Activated CD8-positive, alpha-beta T cell treated with anti-CD3 and anti-CD28 coated beads for 36 hours (primary cell): ENCODE results near the gene RNF133. TPM values are rescaled to one million over a fixed set of nuclear protein-coding genes. Genes with fewer than 3 reads are reported as not detected.

ENCODE experiments used
- ATAC-seq: fragments of 200-7000 bp; cut with Tn5 transposase; one replicate; pipeline ENCODE4 v1.10.0; 2021; ENCODE audit warnings: mild to moderate bottlenecking, moderate library complexity
- CTCF ChIA-PET: fragments of 350-600 bp; sonication (Branson Sonifier 250); formaldehyde crosslinking; loops from one replicate; lab custom pipeline; 2021; ENCODE audit warnings: antibody characterized with exemption; lab: Charles Lee
- POLR2A ChIA-PET: fragments of 350-600 bp; sonication (Branson Sonifier 250); formaldehyde crosslinking; loops from one replicate; lab custom pipeline; 2021; ENCODE audit warnings: antibody characterized with exemption; lab: Charles Lee
- DNase-seq: peaks from one replicate; pipeline ENCODE4 v3.0.0-alpha.2; 2020
- H3K27ac Mint-ChIP-seq: one replicate; pipeline ENCODE4 v1.8.0; 2021; ENCODE audit warnings: mild to moderate bottlenecking, mixed read lengths
- H3K27me3 Mint-ChIP-seq: one replicate; pipeline ENCODE4 v1.8.0; 2021; ENCODE audit warnings: mixed read lengths
- H3K36me3 Mint-ChIP-seq: one replicate; pipeline ENCODE4 v1.8.0; 2021; ENCODE audit warnings: low read depth, mixed read lengths
- H3K4me1 Mint-ChIP-seq: one replicate; pipeline ENCODE4 v1.8.0; 2021; ENCODE audit warnings: low read depth, mixed read lengths
- H3K4me3 Mint-ChIP-seq: one replicate; pipeline ENCODE4 v1.8.0; 2021; ENCODE audit warnings: mild to moderate bottlenecking, moderate library complexity, mixed read lengths
- H3K9me3 Mint-ChIP-seq: one replicate; pipeline ENCODE4 v1.8.0; 2021; ENCODE audit warnings: mixed read lengths
- CTCF ChIP-seq: fragments of 200-600 bp; IDR thresholded peaks from one replicate; pipeline ENCODE4 v1.8.0; 2022; ENCODE audit warnings: antibody characterized with exemption, mild to moderate bottlenecking
- intact Hi-C: fragments of 100-400 bp; cut with micrococcal nuclease; formaldehyde crosslinking; loops from one replicate; pipeline ENCODE4 v1.10.0; 2022
- total RNA-seq, 2 experiments: library from RNA; stranded (reverse); gene quantifications; one replicate each; pipeline ENCODE4 v1.2.3, GENCODE V29; 2021

RNF133 gene
- total RNA-seq, 2 experiments from 2014 or later = not detected

- intact Hi-C loops = no loop called here
- H3K9me3 Mint-ChIP-seq = no peaks in the 10 kb centered on the region
- ChIA-PET CTCF (interaction anchor here (0.6 kb wide), 1 partner anchor 11 kb away, joined by 3 read pairs; no protein-coding TSS in a partner anchor), POLR2A (no interaction called here)
- TF ChIP-seq CTCF = no peak
- H3K27ac Mint-ChIP-seq = no peak overlapping the region
- H3K4me1 Mint-ChIP-seq = no peaks in the 10 kb centered on the region
- ATAC-seq = no peak
- no peak overlapping the region for H3K4me3 Mint-ChIP-seq
- DNase-seq = no peak
- H3K27me3 Mint-ChIP-seq = no peaks in the 10 kb centered on the region
- no peaks in the 10 kb centered on the region for H3K36me3 Mint-ChIP-seq
These were observed 37.3 kb upstream of the RNF133 start for GRCh38 chr7:122736183-122736582.

GRCh38 chr7:122727759-122728158 is 28.8 kb upstream of the RNF133 start:
- Mint-ChIP-seq H3K27ac (no peak overlapping the region), H3K4me1 (no peaks in the 10 kb centered on the region), H3K9me3 (peaks cover 10% of the 10 kb centered on the region), H3K4me3 (no peak overlapping the region), H3K27me3 (no peaks in the 10 kb centered on the region), H3K36me3 (no peaks in the 10 kb centered on the region)
- ChIA-PET POLR2A (no interaction called here), CTCF (no interaction called here)
- intact Hi-C loops = no loop called here
- ATAC-seq (no peak), DNase-seq (no peak)
- no peak for TF ChIP-seq CTCF

- TF ChIP-seq CTCF = no peak
- Mint-ChIP-seq H3K36me3 (no peaks in the 10 kb centered on the region), H3K9me3 (peaks cover 10% of the 10 kb centered on the region), H3K4me3 (no peak overlapping the region), H3K27ac (no peak overlapping the region), H3K27me3 (no peaks in the 10 kb centered on the region), H3K4me1 (no peaks in the 10 kb centered on the region)
- POLR2A ChIA-PET = no interaction called here
- ATAC-seq (no peak), DNase-seq (no peak)
- CTCF ChIA-PET = no interaction called here
- intact Hi-C loops = no loop called here
These were observed 28.4 kb upstream of the RNF133 start for GRCh38 chr7:122727354-122727753.

- H3K9me3 Mint-ChIP-seq = peaks cover 10% of the 10 kb centered on the region
These were observed 28.0 kb upstream of the RNF133 start for GRCh38 chr7:122726881-122727280.

GRCh38 chr7:122724366-122724765 is 25.4 kb upstream of the RNF133 start:
- ATAC-seq (no peak), DNase-seq (no peak)
- POLR2A ChIA-PET = no interaction called here

More at GRCh38 chr7:122726881-122727280, 28.0 kb upstream of the RNF133 start:
- Mint-ChIP-seq H3K4me3 (no peak overlapping the region), H3K4me1 (no peaks in the 10 kb centered on the region), H3K27me3 (no peaks in the 10 kb centered on the region), H3K27ac (no peak overlapping the region), H3K36me3 (no peaks in the 10 kb centered on the region)
- intact Hi-C loops = no loop called here
- no peak for TF ChIP-seq CTCF
- ChIA-PET CTCF (no interaction called here), POLR2A (no interaction called here)
- no peak for ATAC-seq
- DNase-seq = no peak

More at GRCh38 chr7:122724366-122724765, 25.4 kb upstream of the RNF133 start:
- H3K27me3 Mint-ChIP-seq = no peaks in the 10 kb centered on the region
- no peaks in the 10 kb centered on the region for H3K36me3 Mint-ChIP-seq
- intact Hi-C loops = no loop called here
- H3K4me1 Mint-ChIP-seq = no peaks in the 10 kb centered on the region
- H3K4me3 Mint-ChIP-seq = no peak overlapping the region
- H3K27ac Mint-ChIP-seq = no peak overlapping the region
- no peak for TF ChIP-seq CTCF
- peaks cover 16% of the 10 kb centered on the region for H3K9me3 Mint-ChIP-seq
- CTCF ChIA-PET = no interaction called here
